HepG2 (cell line): ENCODE data around the gene ST14. TPM values are rescaled to one million over a fixed set of nuclear protein-coding genes. Genes with fewer than 3 reads are reported as not detected.

Experiments
- ATAC-seq: fragments of 200-7000 bp; cut with Tn5 transposase; 3 replicates; pipeline ENCODE4 v1.9.1; 2020; ENCODE audit warnings: mild to moderate bottlenecking, moderate library complexity
- BruUV-seq: library from RNA; stranded (reverse); fragments of 400-500 nt; replicated peaks from 2 replicates; lab custom pipeline; 2021; lab: Mats Ljungman, UMichigan
- CTCF ChIA-PET: fragments of 300-600 bp; formaldehyde crosslinking; extraction: SDS; loops from one replicate; lab custom pipeline; 2021; ENCODE audit warnings: low total read pairs, inconsistent platforms, low intra/inter-chr PET ratio; lab: Yijun Ruan, JAX
- POLR2A ChIA-PET: fragments of 350-600 bp; sonication (Branson Sonifier 250); formaldehyde crosslinking; loops from one replicate; lab custom pipeline; 2020; ENCODE audit warnings: antibody characterized with exemption, inconsistent platforms; lab: Yijun Ruan, JAX
- DNase-seq: peaks from one replicate; pipeline ENCODE4 v3.0.0-alpha.2; 2015; ENCODE audit warnings: low spot score
- FAIRE-seq: peaks from 3 replicates; lab custom pipeline; 2011; peaks lifted over from hg19 to GRCh38; lab: Jason Lieb, UNC
- H2AFZ ChIP-seq: one replicate; pipeline ENCODE4 v1.6.1; 2011; ENCODE audit warnings: low read length, inconsistent platforms
- H3K27ac ChIP-seq: fragments of 300-600 bp; 3 replicates; pipeline ENCODE4 v1.8.0; 2011; ENCODE audit warnings: mixed run types, mild to moderate bottlenecking, mixed read lengths, low read length, inconsistent platforms; ENCODE audit not compliant: insufficient read depth; ENCODE audit errors: extremely low read length
- H3K27me3 ChIP-seq, 2 experiments: fragments of 200-600 bp in 1 of 2; 2 replicates in 1 of 2; 3 replicates in 1 of 2; pipeline versions ENCODE4 v1.6.0 to v1.8.0; 2011; ENCODE audit warnings: low read length in 2 of 2, mild to moderate bottlenecking in 2 of 2, moderate library complexity in 2 of 2, inconsistent platforms in 1 of 2; ENCODE audit not compliant: insufficient read depth in 2 of 2, control insufficient read depth in 1 of 2
- H3K36me3 ChIP-seq, 2 experiments: fragments of 200-600 bp in 1 of 2; replicated peaks in 1 of 2; 2 replicates in 1 of 2; 3 replicates in 1 of 2; pipeline versions ENCODE4 v1.5.1 to v1.8.0; 2011; ENCODE audit warnings: low read length in 2 of 2, inconsistent platforms in 1 of 2; ENCODE audit not compliant: insufficient read depth in 2 of 2, control insufficient read depth in 1 of 2
- H3K4me1 ChIP-seq: 2 replicates; pipeline ENCODE4 v1.5.1; 2012; ENCODE audit warnings: low read length, inconsistent platforms; ENCODE audit not compliant: insufficient read depth
- H3K4me2 ChIP-seq: 2 replicates; pipeline ENCODE4 v1.6.0; 2011; ENCODE audit warnings: low read depth, low read length, inconsistent platforms
- H3K4me3 ChIP-seq, 3 experiments: fragments of 200-600 bp in 1 of 3; sonication (generic), shearing (Covaris generic) in 1 of 3; replicated peaks in 1 of 3; 2 replicates each; pipeline ENCODE4 v1.5.1; 2011 to 2016; ENCODE audit warnings: low read length in 3 of 3, inconsistent platforms in 2 of 3, low read depth in 2 of 3, mild to moderate bottlenecking in 2 of 3, control low read depth in 1 of 3, mixed read lengths in 1 of 3; ENCODE audit not compliant: insufficient read depth in 1 of 3
- H3K79me2 ChIP-seq: one replicate; pipeline ENCODE4 v1.6.1; 2011; ENCODE audit warnings: low read length, inconsistent platforms; ENCODE audit not compliant: insufficient read depth
- H3K9ac ChIP-seq: 2 replicates; pipeline ENCODE4 v1.6.0; 2011; ENCODE audit warnings: mild to moderate bottlenecking, low read depth, low read length, inconsistent platforms; ENCODE audit not compliant: insufficient read depth
- H3K9me3 ChIP-seq: 2 replicates; pipeline ENCODE4 v1.5.1; 2012; ENCODE audit warnings: mild to moderate bottlenecking, low read length
- H4K20me1 ChIP-seq: 2 replicates; pipeline ENCODE4 v1.6.0; 2011; ENCODE audit warnings: inconsistent platforms, mild to moderate bottlenecking, low read length, moderate library complexity; ENCODE audit not compliant: insufficient read depth
- CENPX ChIP-seq: sonication (generic); formaldehyde crosslinking; IDR thresholded peaks from 2 replicates; pipeline ENCODE4 v1.9.0; 2021; ENCODE audit warnings: mild to moderate bottlenecking, missing genetic modification reagents, moderate library complexity
- DMTF1 ChIP-seq: sonication (generic); formaldehyde crosslinking; IDR thresholded peaks from 2 replicates; pipeline ENCODE4 v1.4.0; 2020; ENCODE audit warnings: mild to moderate bottlenecking, missing genetic modification reagents
- HOXA9 ChIP-seq: sonication (generic); formaldehyde crosslinking; IDR thresholded peaks from 2 replicates; pipeline ENCODE4 v1.8.1; 2022; ENCODE audit warnings: missing genetic modification reagents, mild to moderate bottlenecking, moderate library complexity, borderline replicate concordance
- TOPORS ChIP-seq: sonication (generic); formaldehyde crosslinking; IDR thresholded peaks from 2 replicates; pipeline ENCODE4 v1.8.0; 2023; ENCODE audit warnings: mild to moderate bottlenecking, missing genetic modification reagents
- YY1 ChIP-seq: IDR thresholded peaks from 2 replicates; pipeline ENCODE4 v1.6.1; 2011; ENCODE audit warnings: low read length, low read depth, moderate library complexity, mild to moderate bottlenecking; ENCODE audit not compliant: insufficient read depth, insufficient replicate concordance
- ZSCAN25 ChIP-seq: sonication (generic); formaldehyde crosslinking; IDR thresholded peaks from 2 replicates; pipeline ENCODE4 v1.8.0; 2022; ENCODE audit warnings: mild to moderate bottlenecking, missing genetic modification reagents
- WGBS: methylation state at CpG from one replicate; pipeline ENCODE4 v1.1.6; 2017; ENCODE audit warnings: low lambda C conversion rate; 5-methylcytosine and 5-hydroxymethylcytosine counted together
- in situ Hi-C: cut with HindIII; loops from 2 replicates; pipeline ENCODE4 v1.10.0; 2017; ENCODE audit warnings: low pct_unique_long_range_greater_than_20kb; ENCODE audit not compliant: extremely low pct_ligation_motif_present
- intact Hi-C: fragments of 100-400 bp; cut with micrococcal nuclease; formaldehyde crosslinking; loops from one replicate; pipeline ENCODE4 v1.10.0; 2022; ENCODE audit not compliant: unreplicated experiment
- polyA plus RNA-seq, 8 experiments: library from polyadenylated mRNA; depleted of rRNA in 3 of 8; stranded (reverse) in 7 of 8; unstranded in 1 of 8; fragments of >200 nt; fragmentation: Illumina TruSeq in 4 of 8; extraction: Trizol in 4 of 8; gene quantifications; 2 replicates each; pipeline versions ENCODE4 v1.2.1 to v1.2.3, GENCODE V29; 2011 to 2016; ENCODE audit warnings: low read depth in 4 of 8, missing spikeins in 1 of 8, mixed read lengths in 1 of 8; ENCODE audit not compliant: insufficient read depth in 1 of 8
- total RNA-seq, 5 experiments: library from RNA; depleted of rRNA; stranded (reverse); fragments of >200 nt; fragmentation: Illumina TruSeq; extraction: Trizol; gene quantifications; 2 replicates each; pipeline ENCODE4 v1.2.3, GENCODE V29; 2016; ENCODE audit warnings: low read depth in 1 of 5

ST14 gene
- total and polyA plus RNA-seq, 2 of the 13 experiments (the other 11 are each of a cell fraction or from before 2014, with no cell fraction given) = 0.88 to 1.4 TPM

GRCh38 chr11:130209954-130210854 is 50.6 kb downstream of the ST14 start:
- Histone ChIP-seq H3K4me3 (no peak overlapping the region), H3K79me2 (no peaks in the 10 kb centered on the region), H3K27me3 (peaks cover 0 to 4% of the 10 kb centered on the region in 2 experiments; a peak in 3 of 5 replicates), H3K36me3 (no peaks in the 10 kb centered on the region), H2AFZ (no peak overlapping the region), H3K4me1 (peaks cover 9% of the 10 kb centered on the region), H3K4me2 (no peak overlapping the region), H3K27ac (no peak overlapping the region), H3K9ac (no peak overlapping the region), H3K9me3 (no peaks in the 10 kb centered on the region), H4K20me1 (no peaks in the 10 kb centered on the region)
- FAIRE-seq = no peak
- intact Hi-C loops (loop anchor here (5.0 kb wide), 1 partner anchor 182 kb away; no protein-coding TSS in a partner anchor), in situ Hi-C loops (loop anchor here (5.0 to 25.0 kb wide), 4 partner anchors 155 to 677 kb away; no protein-coding TSS in a partner anchor)
- TF ChIP-seq ZSCAN25 (CRISPR knock-in tag) (no peak), HOXA9 (CRISPR knock-in tag) (no peak), YY1 (no peak), CENPX (CRISPR knock-in tag) (no peak), TOPORS (no peak), DMTF1 (CRISPR knock-in tag) (no peak)
- BruUV-seq = no TSS peak
- no peak for ATAC-seq
- 73% methylated on average over 18 of the region's 23 CpGs for WGBS
- POLR2A ChIA-PET = no interaction called here
- CTCF ChIA-PET = no interaction called here
- DNase-seq = no peak
